Left ventricle myocardium inferior (tissue), 1 donor: Measurements from ENCODE around the gene PMPCB. TPM values are rescaled to one million over a fixed set of nuclear protein-coding genes. Genes with fewer than 3 reads are reported as not detected.
"Not testable (repeated sequence)": the region's sequence is repeated elsewhere in the genome, so short reads cannot be mapped to it uniquely, and the experiment has no call there.

Source experiments
- DNase-seq: peaks from one replicate; pipeline ENCODE4 v3.0.0-alpha.2; 2020
- H3K27ac ChIP-seq: fragments of 200-600 bp; replicated peaks from 2 replicates; pipeline ENCODE4 v1.8.0; 2021
- H3K27me3 ChIP-seq: fragments of 200-600 bp; 2 replicates; pipeline ENCODE4 v1.8.0; 2021; ENCODE audit warnings: low read depth
- H3K36me3 ChIP-seq: fragments of 200-600 bp; 2 replicates; pipeline ENCODE4 v1.8.0; 2021
- H3K4me1 ChIP-seq: fragments of 200-600 bp; 2 replicates; pipeline ENCODE4 v1.8.0; 2021
- H3K4me3 ChIP-seq: fragments of 200-600 bp; 2 replicates; pipeline ENCODE4 v1.8.0; 2021; ENCODE audit warnings: mild to moderate bottlenecking, moderate library complexity
- H3K9me3 ChIP-seq: fragments of 200-600 bp; replicated peaks from 2 replicates; pipeline ENCODE4 v1.8.0; 2021
- intact Hi-C: fragments of 100-400 bp; cut with micrococcal nuclease; formaldehyde crosslinking; loops from one replicate; pipeline ENCODE4 v1.11.0; 2022
- total RNA-seq: library from RNA; stranded (reverse); fragmentation: NEBNext Ultra II Directional; extraction: Animal tissue kit (Norgen Biotek cat#: 25700); gene quantifications from one replicate; pipeline ENCODE4 v1.2.1, GENCODE V29; 2021
- TF ChIP-seq, protein P1 (sequence below): fragments of 200-600 bp; IDR thresholded peaks from 2 replicates; pipeline ENCODE4 v1.8.0; 2021; ENCODE audit warnings: antibody characterized with exemption, mild to moderate bottlenecking, borderline replicate concordance
- donor health status: DM: no; HTN: yes; CAD: no; lungs with severe emphysema.

The PMPCB gene
- total RNA-seq, 1 donor from 2014 or later = 78.1 TPM

DNA sequence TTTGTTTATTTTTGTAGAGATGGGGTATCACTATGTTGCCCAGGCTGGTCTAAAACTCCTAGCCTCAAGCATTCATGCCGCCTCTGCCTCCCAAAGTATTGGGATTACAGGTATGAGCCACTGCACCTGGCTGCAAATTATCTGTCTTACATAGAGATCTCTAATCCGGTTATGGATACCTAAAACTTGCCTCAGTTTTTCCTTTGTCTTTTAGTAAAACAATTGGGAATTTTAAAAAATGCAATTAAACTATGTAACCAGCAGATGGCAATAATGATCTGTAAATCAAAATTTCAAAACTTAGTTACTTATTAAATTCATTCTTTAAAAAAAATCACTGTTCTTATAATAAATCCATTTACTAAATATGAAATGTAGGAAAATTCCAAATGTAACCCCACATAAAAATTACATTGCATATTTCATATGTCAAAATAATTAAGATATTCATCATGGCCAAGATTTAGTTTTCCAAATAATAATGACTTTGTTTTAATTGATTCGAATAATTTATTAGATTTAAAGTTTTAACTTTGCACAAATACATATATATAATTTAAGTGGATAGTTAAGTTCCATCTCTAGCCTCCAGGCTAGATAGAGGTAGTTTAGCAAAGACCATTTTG lies 14.3 kb upstream of the PMPCB start:
- H3K27me3 ChIP-seq, intact Hi-C loops, H3K36me3 ChIP-seq, H3K9me3 ChIP-seq, DNase-seq, H3K27ac ChIP-seq, H3K4me3 ChIP-seq: not testable (repeated sequence)
- H3K4me1 ChIP-seq = peaks cover 15% of the 10 kb centered on the region
- TF ChIP-seq, protein P1, sequence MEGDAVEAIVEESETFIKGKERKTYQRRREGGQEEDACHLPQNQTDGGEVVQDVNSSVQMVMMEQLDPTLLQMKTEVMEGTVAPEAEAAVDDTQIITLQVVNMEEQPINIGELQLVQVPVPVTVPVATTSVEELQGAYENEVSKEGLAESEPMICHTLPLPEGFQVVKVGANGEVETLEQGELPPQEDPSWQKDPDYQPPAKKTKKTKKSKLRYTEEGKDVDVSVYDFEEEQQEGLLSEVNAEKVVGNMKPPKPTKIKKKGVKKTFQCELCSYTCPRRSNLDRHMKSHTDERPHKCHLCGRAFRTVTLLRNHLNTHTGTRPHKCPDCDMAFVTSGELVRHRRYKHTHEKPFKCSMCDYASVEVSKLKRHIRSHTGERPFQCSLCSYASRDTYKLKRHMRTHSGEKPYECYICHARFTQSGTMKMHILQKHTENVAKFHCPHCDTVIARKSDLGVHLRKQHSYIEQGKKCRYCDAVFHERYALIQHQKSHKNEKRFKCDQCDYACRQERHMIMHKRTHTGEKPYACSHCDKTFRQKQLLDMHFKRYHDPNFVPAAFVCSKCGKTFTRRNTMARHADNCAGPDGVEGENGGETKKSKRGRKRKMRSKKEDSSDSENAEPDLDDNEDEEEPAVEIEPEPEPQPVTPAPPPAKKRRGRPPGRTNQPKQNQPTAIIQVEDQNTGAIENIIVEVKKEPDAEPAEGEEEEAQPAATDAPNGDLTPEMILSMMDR = peak; percentile 25

DNA sequence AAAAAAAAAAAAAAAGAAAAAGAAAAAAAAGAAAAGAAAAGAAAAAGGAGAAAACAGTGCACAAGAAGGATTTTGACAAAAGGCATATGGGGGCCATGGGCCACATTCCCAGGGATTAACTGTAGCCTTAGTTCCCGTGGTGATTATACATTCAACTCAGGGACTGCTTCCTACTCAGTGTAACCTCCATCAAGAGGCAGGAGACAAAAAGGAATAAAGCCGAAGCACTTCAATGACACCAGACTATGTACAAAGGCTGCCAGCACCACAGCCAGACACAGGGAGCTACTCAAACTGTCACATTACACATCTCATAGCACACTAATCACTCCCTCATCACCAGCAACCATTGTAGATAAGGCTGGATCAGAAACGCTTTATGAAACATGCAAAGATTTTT lies 5.1 kb upstream of the PMPCB start:
- Histone ChIP-seq H3K9me3 (no peaks in the 10 kb centered on the region), H3K4me3 (no peak overlapping the region), H3K27ac (no peak overlapping the region), H3K36me3 (no peaks in the 10 kb centered on the region), H3K4me1 (peaks cover 5% of the 10 kb centered on the region), H3K27me3 (peaks cover 12% of the 10 kb centered on the region)
- no peak for DNase-seq
- intact Hi-C loops = no loop called here
- TF ChIP-seq, protein P1 = no peak

DNA sequence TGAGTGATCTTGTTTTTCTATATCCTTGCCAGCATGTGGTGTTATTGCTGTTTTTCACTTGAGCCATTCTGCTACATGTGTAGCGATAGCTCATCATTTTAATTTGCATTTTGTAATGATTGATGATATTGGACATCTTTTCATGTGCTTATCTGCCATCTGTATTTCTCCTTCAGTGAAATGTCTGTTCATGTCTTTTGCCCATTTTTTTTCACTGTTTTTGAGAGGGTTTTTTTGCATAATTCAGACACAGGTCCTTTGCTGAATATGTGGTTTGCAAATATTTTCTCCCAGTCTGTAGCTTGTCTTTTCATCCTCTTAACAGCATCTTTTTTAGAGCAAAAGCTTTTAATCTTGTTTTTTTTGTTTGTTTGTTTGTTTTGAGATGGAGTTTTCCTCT lies 3.7 kb upstream of the PMPCB start:
- H3K9me3 ChIP-seq = no peaks in the 10 kb centered on the region
- intact Hi-C loops = no loop called here
- H3K4me3 ChIP-seq = no peak overlapping the region
- TF ChIP-seq, protein P1 = no peak
- H3K27ac ChIP-seq = no peak overlapping the region
- no peaks in the 10 kb centered on the region for H3K36me3 ChIP-seq
- DNase-seq = no peak
- H3K27me3 ChIP-seq = peaks cover 12% of the 10 kb centered on the region
- peaks cover 18% of the 10 kb centered on the region for H3K4me1 ChIP-seq

DNA sequence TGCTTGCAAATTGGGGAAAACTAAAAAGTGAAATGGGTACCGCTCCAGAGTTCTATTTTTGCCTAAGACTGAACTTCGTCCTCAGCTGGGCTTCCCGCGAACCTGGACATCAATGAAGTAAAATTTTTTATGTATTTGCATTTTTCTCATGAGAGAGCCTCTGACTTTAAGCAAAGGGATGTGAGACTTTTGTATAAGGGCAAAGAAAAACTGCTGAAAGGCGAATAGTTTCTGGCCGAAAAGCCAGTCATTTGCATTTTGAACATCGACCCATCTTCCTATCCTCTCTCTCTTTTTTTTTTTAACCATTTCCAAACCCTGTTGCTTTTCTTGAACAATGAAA lies 573 bp downstream of the PMPCB start:
- intact Hi-C loops = no loop called here
- H3K4me1 ChIP-seq = peaks cover 32% of the 10 kb centered on the region
- DNase-seq = no peak
- H3K27me3 ChIP-seq = no peaks in the 10 kb centered on the region
- H3K36me3 ChIP-seq = peaks cover 41% of the 10 kb centered on the region
- no peaks in the 10 kb centered on the region for H3K9me3 ChIP-seq
- TF ChIP-seq, protein P1 = no peak
- H3K4me3 ChIP-seq = peak overlapping the region; percentile 98
- H3K27ac ChIP-seq = peak overlapping the region; percentile 89

GRCh38 chr7:103299660-103300059 lies 2.4 kb downstream of the PMPCB start:
- TF ChIP-seq, protein P1 = no peak
- H3K27ac ChIP-seq = no peak overlapping the region
- no peaks in the 10 kb centered on the region for H3K9me3 ChIP-seq
- DNase-seq = no peak
- H3K27me3 ChIP-seq = no peaks in the 10 kb centered on the region
- H3K4me1 ChIP-seq = peaks cover 32% of the 10 kb centered on the region
- peaks cover 58% of the 10 kb centered on the region for H3K36me3 ChIP-seq
- no peak overlapping the region for H3K4me3 ChIP-seq
- intact Hi-C loops = no loop called here

GRCh38 chr7:103301441-103301840 lies 4.2 kb downstream of the PMPCB start:
- Histone ChIP-seq H3K4me3 (no peak overlapping the region), H3K36me3 (peaks cover 76% of the 10 kb centered on the region), H3K4me1 (peaks cover 32% of the 10 kb centered on the region), H3K27me3 (no peaks in the 10 kb centered on the region), H3K27ac (no peak overlapping the region), H3K9me3 (no peaks in the 10 kb centered on the region)
- intact Hi-C loops = no loop called here
- DNase-seq = no peak
- TF ChIP-seq, protein P1 = no peak
